HL-60 (cell line): ENCODE results near the gene PFDN4.

ENCODE experiments used
- DNase-seq, 2 experiments: peaks; one replicate each; pipeline ENCODE4 v3.0.0-alpha.2; 2010 to 2020; ENCODE audit warnings: low read depth in 1 of 2, low spot score in 1 of 2
- H3K27ac ChIP-seq: fragments of 250-450 bp; sonication (Bioruptor Pico); replicated peaks from 2 replicates; pipeline ENCODE4 v1.5.1; 2020; ENCODE audit warnings: mild to moderate bottlenecking, moderate library complexity
- H3K27me3 ChIP-seq: fragments of 250-450 bp; sonication (Bioruptor Pico); 2 replicates; pipeline ENCODE4 v1.5.1; 2021; ENCODE audit warnings: mild to moderate bottlenecking, moderate library complexity; ENCODE audit not compliant: insufficient read depth, poor library complexity, severe bottlenecking
- H3K4me3 ChIP-seq: replicated peaks from 2 replicates; pipeline ENCODE4 v1.5.1; 2011; ENCODE audit warnings: mild to moderate bottlenecking, control low read depth, low read length; ENCODE audit not compliant: insufficient read depth
- CTCF ChIP-seq: IDR thresholded peaks from one replicate; pipeline ENCODE4 v1.5.1; 2011; ENCODE audit warnings: low read length, control low read depth, inconsistent platforms; ENCODE audit not compliant: insufficient read depth
- GABPA ChIP-seq: IDR thresholded peaks from 2 replicates; pipeline ENCODE4 v1.6.1; 2012; ENCODE audit warnings: low read depth
- POLR2AphosphoS5 ChIP-seq: IDR thresholded peaks from 2 replicates; pipeline ENCODE4 v1.6.1; 2012; ENCODE audit warnings: low read depth
- REST ChIP-seq: IDR thresholded peaks from 2 replicates; pipeline ENCODE4 v1.6.1; 2012; ENCODE audit warnings: low read depth; ENCODE audit not compliant: insufficient replicate concordance
- SPI1 ChIP-seq: IDR thresholded peaks from 2 replicates; pipeline ENCODE4 v1.6.1; 2012; ENCODE audit warnings: low read depth, mild to moderate bottlenecking, borderline replicate concordance

Gene PFDN4

GRCh38 chr20:54188132-54188849 is 19.6 kb upstream of the PFDN4 start:
- TF ChIP-seq GABPA (no peak), POLR2AphosphoS5 (no peak), REST (no peak), SPI1 (no peak), CTCF (no peak)
- Histone ChIP-seq H3K4me3 (no peak overlapping the region), H3K27me3 (peaks cover 4% of the 10 kb centered on the region), H3K27ac (no peak overlapping the region)
- no peak for DNase-seq

GRCh38 chr20:54189630-54190029 is 18.3 kb upstream of the PFDN4 start:
- peaks cover 4% of the 10 kb centered on the region for H3K27me3 ChIP-seq
- DNase-seq = no peak
- TF ChIP-seq SPI1 = no peak
- TF ChIP-seq CTCF = no peak
- TF ChIP-seq GABPA = no peak
- TF ChIP-seq REST = no peak
- no peak for TF ChIP-seq POLR2AphosphoS5
- no peak overlapping the region for H3K27ac ChIP-seq
- no peak overlapping the region for H3K4me3 ChIP-seq

GRCh38 chr20:54190217-54190616 is 17.7 kb upstream of the PFDN4 start:
- no peak for DNase-seq
- no peak overlapping the region for H3K27ac ChIP-seq
- H3K27me3 ChIP-seq = peaks cover 4% of the 10 kb centered on the region
- H3K4me3 ChIP-seq = no peak overlapping the region
- no peak for TF ChIP-seq CTCF
- TF ChIP-seq POLR2AphosphoS5 = no peak
- TF ChIP-seq SPI1 = no peak

- no peak for DNase-seq
- no peaks in the 10 kb centered on the region for H3K27me3 ChIP-seq
- no peak overlapping the region for H3K4me3 ChIP-seq
- H3K27ac ChIP-seq = no peak overlapping the region
- TF ChIP-seq GABPA (no peak), SPI1 (no peak), POLR2AphosphoS5 (no peak), REST (no peak)
These were observed 14.1 kb upstream of the PFDN4 start for GRCh38 chr20:54193817-54194216.
